ENCODE measurements around the gene GOLGA3. TPM values are rescaled to one million over a fixed set of nuclear protein-coding genes. Genes with fewer than 3 reads are reported as not detected.

Gene GOLGA3
- total and polyA plus RNA-seq, 9 of the 15 experiments (the other 6 are each of a cell fraction or from before 2014, with no cell fraction given), result 1.9 to 48.1 (median 18.4) TPM

GRCh38 chr12:132814232-132814631, 14.4 kb downstream of the GOLGA3 start:
- ChIA-PET CTCF (ENCODE audit: low intra/inter-chr PET ratio) (no interaction called here), POLR2A (interaction anchor here (0.9 kb wide), 1 partner anchor 11 kb away, joined by 5 read pairs; no protein-coding TSS in a partner anchor)
- Histone ChIP-seq H3K4me1 (replicated peaks in 1 of 2; ENCODE audit: control insufficient read depth in 2 of 2, insufficient read depth in 2 of 2, low read length in 2 of 2) (no peaks in the 10 kb centered on the region), H3K27ac (ENCODE audit: extremely low read depth, low read depth, low read length) (no peak overlapping the region), H3K9me1 (ENCODE audit: control insufficient read depth, insufficient read depth, low read length) (peaks cover 3% of the 10 kb centered on the region), H3K9me3 (replicated peaks; ENCODE audit: control insufficient read depth, insufficient read depth, low read depth, low read length) (no peaks in the 10 kb centered on the region), H4K20me1 (replicated peaks; ENCODE audit: control insufficient read depth, insufficient read depth, low read length) (no peaks in the 10 kb centered on the region), H3K4me3 (no peak overlapping the region), H3K36me3 (ENCODE audit: control insufficient read depth, insufficient read depth, low read length) (peaks cover 66% of the 10 kb centered on the region), H3K4me2 (ENCODE audit: insufficient read depth, low read length) (no peak overlapping the region), H2AFZ (ENCODE audit: low read depth, low read length) (no peak overlapping the region), H3K27me3 (ENCODE audit: control insufficient read depth in 2 of 2, insufficient read depth in 2 of 2, low read length in 2 of 2) (no peaks in the 10 kb centered on the region), H3K9ac (ENCODE audit: insufficient read depth in 1 of 2, low read depth in 2 of 2, low read length in 2 of 2) (no peak overlapping the region; a peak in 1 of 4 replicates), H3K79me2 (ENCODE audit: control insufficient read depth, insufficient read depth, low read length) (no peaks in the 10 kb centered on the region)
- FAIRE-seq, result no peak
- TF ChIP-seq ELF4 (CRISPR knock-in tag; IDR thresholded peaks at IDR 0.05) (no peak), SNRNP70 (optimal IDR thresholded peaks at IDR 0.05; ENCODE audit: low read depth, low read length) (no peak), POLR2G (IDR thresholded peaks at IDR 0.05; ENCODE audit: low read depth, low read length) (0 out of 2 replicates have a peak, but pooled peaks have one; percentile 32), ZNF778 (CRISPR knock-in tag; IDR thresholded peaks at IDR 0.05) (no peak)
- no TSS peak for BruUV-seq (replicated peaks)
- intact Hi-C loops (cut with micrococcal nuclease) (no loop called here), in situ Hi-C loops (cut with MboI) (no loop called here)
- DNase-seq (ENCODE audit: extremely low read depth in 1 of 4, low spot score in 3 of 4), result no peak
- WGBS (ENCODE audit: insufficient coverage, low coverage, missing lambda C conversion rate), result 98% methylated on average over 21 of the region's 21 CpGs
- no peak for ATAC-seq

DNA sequence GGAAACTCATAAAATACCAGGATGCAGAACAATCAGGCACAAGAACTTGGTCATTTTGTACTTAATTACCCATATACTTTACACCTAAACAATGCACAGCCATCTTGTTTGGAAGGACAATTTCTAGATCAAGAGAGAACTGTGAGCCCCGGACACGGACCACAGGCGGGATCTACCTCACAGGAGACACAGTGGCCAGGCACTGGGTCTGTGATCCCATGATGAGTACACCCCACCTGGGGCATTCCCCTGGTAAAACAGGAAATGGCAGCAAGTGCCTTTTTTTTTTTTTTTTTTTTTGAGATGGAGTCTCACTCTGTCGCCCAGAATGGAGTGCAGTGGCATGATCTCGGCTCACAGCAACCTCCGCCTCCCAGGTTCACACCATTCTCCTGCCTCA, 15.2 kb downstream of the GOLGA3 start:
- Histone ChIP-seq H3K9ac (ENCODE audit: insufficient read depth in 1 of 2, low read depth in 2 of 2, low read length in 2 of 2) (no peak overlapping the region), H3K27ac (ENCODE audit: extremely low read depth, low read depth, low read length) (no peak overlapping the region), H3K4me3 (no peak overlapping the region), H4K20me1 (replicated peaks; ENCODE audit: control insufficient read depth, insufficient read depth, low read length) (no peaks in the 10 kb centered on the region), H2AFZ (ENCODE audit: low read depth, low read length) (no peak overlapping the region), H3K4me2 (ENCODE audit: insufficient read depth, low read length) (no peak overlapping the region), H3K27me3 (ENCODE audit: control insufficient read depth in 2 of 2, insufficient read depth in 2 of 2, low read length in 2 of 2) (no peaks in the 10 kb centered on the region), H3K9me3 (replicated peaks; ENCODE audit: control insufficient read depth, insufficient read depth, low read depth, low read length) (no peaks in the 10 kb centered on the region), H3K9me1 (ENCODE audit: control insufficient read depth, insufficient read depth, low read length) (peaks cover under 1% of the 10 kb centered on the region), H3K4me1 (replicated peaks in 1 of 2; ENCODE audit: control insufficient read depth in 2 of 2, insufficient read depth in 2 of 2, low read length in 2 of 2) (no peaks in the 10 kb centered on the region; a peak in 1 of 5 replicates), H3K36me3 (ENCODE audit: control insufficient read depth, insufficient read depth, low read length) (peaks cover 65% of the 10 kb centered on the region), H3K79me2 (ENCODE audit: control insufficient read depth, insufficient read depth, low read length) (no peaks in the 10 kb centered on the region)
- in situ Hi-C loops (cut with MboI) (no loop called here), intact Hi-C loops (cut with micrococcal nuclease) (no loop called here)
- FAIRE-seq, result no peak
- no TSS peak for BruUV-seq (replicated peaks)
- no peak for ATAC-seq
- CTCF ChIA-PET (ENCODE audit: low intra/inter-chr PET ratio), result no interaction called here
- no peak for DNase-seq (ENCODE audit: extremely low read depth in 1 of 4, low spot score in 3 of 4)
- 100% methylated on average over 6 of the region's 6 CpGs for WGBS (ENCODE audit: insufficient coverage, low coverage, missing lambda C conversion rate)
- POLR2A ChIA-PET, result interaction anchor here (0.9 kb wide), 1 partner anchor 12 kb away, joined by 5 read pairs; no protein-coding TSS in a partner anchor
- TF ChIP-seq SMC3 (conservative IDR thresholded peaks at IDR 0.05; ENCODE audit: insufficient read depth, low read depth, low read length), result no peak
- TF ChIP-seq GTF2F1 (IDR thresholded peaks at IDR 0.05; ENCODE audit: low read depth, low read length), result no peak
- TF ChIP-seq PHF21A (IDR thresholded peaks at IDR 0.05; ENCODE audit: borderline replicate concordance, low read depth), result no peak
- TF ChIP-seq SRSF3 (IDR thresholded peaks at IDR 0.05; ENCODE audit: insufficient read depth, low read length), result no peak
- TF ChIP-seq ZBTB8A (IDR thresholded peaks at IDR 0.05; ENCODE audit: partially characterized antibody), result no peak
- no peak for TF ChIP-seq ZNF707 (CRISPR knock-in tag; conservative IDR thresholded peaks at IDR 0.05)
- TF ChIP-seq PTTG1 (tag; IDR thresholded peaks at IDR 0.05; ENCODE audit: low read depth), result no peak
- no peak for TF ChIP-seq BRD4 (IDR thresholded peaks at IDR 0.05)
- no peak for TF ChIP-seq ZNF583 (CRISPR knock-in tag; IDR thresholded peaks at IDR 0.05)
- TF ChIP-seq ZNF277 (CRISPR knock-in tag; IDR thresholded peaks at IDR 0.05; ENCODE audit: borderline replicate concordance), result no peak
- no peak for TF ChIP-seq FOXA3 (CRISPR knock-in tag; conservative IDR thresholded peaks at IDR 0.05 in 1 of 2, IDR thresholded peaks at IDR 0.05 in 1 of 2)
- TF ChIP-seq CCAR2 (IDR thresholded peaks at IDR 0.05; ENCODE audit: low read depth, low read length), result no peak
